HK-2 (cell line): ENCODE measurements around the gene OPCML.

Experiments used
- DNase-seq: peaks from one replicate; pipeline ENCODE4 v3.0.0-alpha.2; 2018; ENCODE audit not compliant: unreplicated experiment

Gene OPCML

GRCh38 chr11:133072858-133073582 lies 459.3 kb downstream of the OPCML start:
- DNase-seq = no peak

- no peak for DNase-seq
Observed at GRCh38 chr11:133072378-133072777, 459.9 kb downstream of the OPCML start.

- DNase-seq = no peak
Observed at GRCh38 chr11:133070791-133071190, 461.5 kb downstream of the OPCML start.

GRCh38 chr11:133070021-133070713 lies 462.1 kb downstream of the OPCML start:
- DNase-seq = no peak

- no peak for DNase-seq
Observed at GRCh38 chr11:133065847-133066485, 466.3 kb downstream of the OPCML start.

- DNase-seq = no peak
Observed at GRCh38 chr11:133064961-133065360, 467.3 kb downstream of the OPCML start.

GRCh38 chr11:133064152-133064877 lies 468.0 kb downstream of the OPCML start:
- peak; percentile 26 for DNase-seq

- DNase-seq = no peak
Observed at GRCh38 chr11:133058501-133058900, 473.8 kb downstream of the OPCML start.

- no peak for DNase-seq
Observed at GRCh38 chr11:133053124-133053776, 479.1 kb downstream of the OPCML start.

GRCh38 chr11:133052537-133052936 lies 479.8 kb downstream of the OPCML start:
- DNase-seq = no peak

- no peak for DNase-seq
Observed at GRCh38 chr11:133049244-133050019, 482.9 kb downstream of the OPCML start.

GRCh38 chr11:133048270-133048669 lies 484.0 kb downstream of the OPCML start:
- no peak for DNase-seq

- DNase-seq = no peak
Observed at GRCh38 chr11:133047771-133048115, 484.6 kb downstream of the OPCML start.

- no peak for DNase-seq
Observed at GRCh38 chr11:133047036-133047770, 485.1 kb downstream of the OPCML start.

- DNase-seq = no peak
Observed at GRCh38 chr11:133046252-133046651, 486.0 kb downstream of the OPCML start.

- no peak for DNase-seq
Observed at GRCh38 chr11:133041928-133042882, 490.1 kb downstream of the OPCML start.

- no peak for DNase-seq
Observed at GRCh38 chr11:133041181-133041580, 491.1 kb downstream of the OPCML start.

GRCh38 chr11:133040289-133040900 lies 491.9 kb downstream of the OPCML start:
- no peak for DNase-seq

GRCh38 chr11:133038850-133039249 lies 493.5 kb downstream of the OPCML start:
- DNase-seq = no peak
